D721Med (cell line): ENCODE measurements around the gene FAM170B.

Source experiments
- DNase-seq: peaks from one replicate; pipeline ENCODE4 v3.0.0; 2011; ENCODE audit warnings: low spot score; ENCODE audit not compliant: insufficient read length
- FAIRE-seq: peaks from 2 replicates; lab custom pipeline; 2011; peaks lifted over from hg19 to GRCh38; lab: Jason Lieb, UNC
- TF ChIP-seq, protein P1 (sequence below): IDR thresholded peaks from 2 replicates; pipeline ENCODE4 v1.5.1; 2012; ENCODE audit warnings: mild to moderate bottlenecking, control low read depth; ENCODE audit not compliant: insufficient read depth; ENCODE audit errors: missing control alignments

The FAM170B gene

DNA sequence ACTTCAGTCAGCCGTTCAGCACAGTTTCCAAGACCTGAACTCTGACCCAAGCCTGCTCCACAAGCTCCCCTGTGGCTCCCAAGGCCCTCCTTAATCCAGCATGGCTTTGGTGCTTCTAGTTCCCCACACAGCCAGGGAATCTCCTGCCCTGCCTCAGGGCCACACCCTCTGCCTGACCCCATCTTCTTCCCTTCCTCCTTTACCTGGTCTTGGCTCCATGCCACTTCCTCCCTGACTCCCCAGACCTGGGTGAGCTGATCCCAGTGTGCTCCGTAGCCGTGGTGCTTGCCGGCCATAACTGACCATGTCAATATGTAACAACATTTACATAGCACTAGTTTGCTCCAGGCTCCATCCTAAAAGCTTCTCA is 34.3 kb upstream of the FAM170B start:
- FAIRE-seq: no peak
- DNase-seq: no peak
- TF ChIP-seq, protein P1, sequence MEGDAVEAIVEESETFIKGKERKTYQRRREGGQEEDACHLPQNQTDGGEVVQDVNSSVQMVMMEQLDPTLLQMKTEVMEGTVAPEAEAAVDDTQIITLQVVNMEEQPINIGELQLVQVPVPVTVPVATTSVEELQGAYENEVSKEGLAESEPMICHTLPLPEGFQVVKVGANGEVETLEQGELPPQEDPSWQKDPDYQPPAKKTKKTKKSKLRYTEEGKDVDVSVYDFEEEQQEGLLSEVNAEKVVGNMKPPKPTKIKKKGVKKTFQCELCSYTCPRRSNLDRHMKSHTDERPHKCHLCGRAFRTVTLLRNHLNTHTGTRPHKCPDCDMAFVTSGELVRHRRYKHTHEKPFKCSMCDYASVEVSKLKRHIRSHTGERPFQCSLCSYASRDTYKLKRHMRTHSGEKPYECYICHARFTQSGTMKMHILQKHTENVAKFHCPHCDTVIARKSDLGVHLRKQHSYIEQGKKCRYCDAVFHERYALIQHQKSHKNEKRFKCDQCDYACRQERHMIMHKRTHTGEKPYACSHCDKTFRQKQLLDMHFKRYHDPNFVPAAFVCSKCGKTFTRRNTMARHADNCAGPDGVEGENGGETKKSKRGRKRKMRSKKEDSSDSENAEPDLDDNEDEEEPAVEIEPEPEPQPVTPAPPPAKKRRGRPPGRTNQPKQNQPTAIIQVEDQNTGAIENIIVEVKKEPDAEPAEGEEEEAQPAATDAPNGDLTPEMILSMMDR: no peak

DNA sequence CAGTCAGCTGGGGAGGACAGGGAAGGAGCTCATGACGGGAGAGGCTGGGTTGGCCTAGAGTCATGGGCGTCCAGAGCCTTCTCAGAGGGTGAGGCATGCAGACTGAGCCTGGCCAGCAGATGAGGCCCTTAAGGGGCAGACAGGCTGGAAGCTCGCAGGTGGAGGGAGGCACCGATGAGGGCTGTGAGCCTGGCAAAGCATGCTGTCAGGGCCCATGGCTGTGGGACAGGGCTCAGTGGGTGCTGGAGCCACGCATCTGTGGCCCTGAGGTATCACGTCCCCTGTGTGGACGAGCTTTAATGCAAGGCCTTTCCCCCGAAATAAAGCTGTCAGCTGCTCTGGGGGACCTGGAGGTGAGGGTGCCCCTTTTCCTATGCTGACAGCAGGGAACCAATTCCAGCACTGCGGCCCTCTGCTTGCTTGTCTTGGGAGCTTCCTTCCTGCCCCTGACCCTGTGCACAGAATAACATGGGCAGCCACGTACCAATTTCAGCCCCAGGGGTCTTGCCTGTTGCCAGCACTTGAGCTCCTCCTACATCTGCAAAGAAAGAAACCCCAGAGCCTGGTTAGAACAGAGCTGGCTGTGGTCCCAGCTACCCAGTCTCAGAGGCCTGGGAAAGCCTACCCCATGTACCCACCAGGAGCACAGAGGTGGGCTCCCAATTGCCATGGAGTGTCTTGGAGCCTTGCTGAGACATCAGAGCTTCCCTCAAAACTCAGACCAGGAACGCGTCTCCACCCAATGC is 33.8 kb upstream of the FAM170B start:
- FAIRE-seq (no peak), DNase-seq (no peak)
- TF ChIP-seq, protein P1: no peak

DNA sequence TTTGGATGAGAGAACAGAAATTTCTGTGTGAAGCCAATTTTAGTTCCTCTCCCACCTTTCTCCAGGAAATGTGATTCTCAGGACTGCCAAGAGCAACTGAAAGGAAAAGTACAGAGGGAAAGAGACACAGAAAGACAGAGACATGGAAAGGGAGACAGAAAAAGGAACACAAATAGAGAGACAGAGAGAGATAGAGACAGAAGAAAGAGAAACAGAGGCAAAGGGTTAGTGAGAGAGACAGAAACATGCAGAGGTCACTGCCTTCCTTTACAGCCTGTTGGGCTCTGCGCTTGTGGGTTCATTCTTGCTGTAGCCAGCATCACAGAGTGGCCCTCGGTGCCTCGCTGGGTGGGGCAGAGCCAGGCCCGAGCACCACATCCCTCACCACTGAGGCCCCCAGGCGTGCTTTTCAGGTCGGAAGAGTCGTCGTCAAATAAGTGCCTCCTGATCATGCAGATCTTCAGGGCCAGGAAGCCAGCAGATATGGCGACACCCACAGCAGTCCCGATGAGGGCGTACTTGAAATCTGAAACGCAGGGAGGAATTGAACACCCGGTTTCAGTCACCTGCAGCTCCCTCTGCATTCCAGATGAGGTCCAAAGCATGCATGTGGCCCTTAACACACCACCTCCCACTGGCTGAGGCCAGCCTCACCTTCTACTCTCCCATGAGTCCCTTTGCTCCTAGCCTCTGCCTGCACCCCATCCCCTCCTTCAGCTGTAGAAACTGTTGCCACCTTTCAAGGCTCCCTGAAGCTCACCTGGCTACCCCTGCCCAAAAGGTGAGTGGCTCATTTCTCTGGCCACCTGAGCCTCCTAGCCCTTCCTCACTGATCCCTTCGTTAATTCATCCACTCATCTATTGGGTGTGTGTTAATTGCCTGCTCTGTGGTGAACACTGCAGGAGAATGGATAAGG is 32.9 kb upstream of the FAM170B start:
- DNase-seq: no peak
- no peak for FAIRE-seq
- TF ChIP-seq, protein P1: no peak

DNA sequence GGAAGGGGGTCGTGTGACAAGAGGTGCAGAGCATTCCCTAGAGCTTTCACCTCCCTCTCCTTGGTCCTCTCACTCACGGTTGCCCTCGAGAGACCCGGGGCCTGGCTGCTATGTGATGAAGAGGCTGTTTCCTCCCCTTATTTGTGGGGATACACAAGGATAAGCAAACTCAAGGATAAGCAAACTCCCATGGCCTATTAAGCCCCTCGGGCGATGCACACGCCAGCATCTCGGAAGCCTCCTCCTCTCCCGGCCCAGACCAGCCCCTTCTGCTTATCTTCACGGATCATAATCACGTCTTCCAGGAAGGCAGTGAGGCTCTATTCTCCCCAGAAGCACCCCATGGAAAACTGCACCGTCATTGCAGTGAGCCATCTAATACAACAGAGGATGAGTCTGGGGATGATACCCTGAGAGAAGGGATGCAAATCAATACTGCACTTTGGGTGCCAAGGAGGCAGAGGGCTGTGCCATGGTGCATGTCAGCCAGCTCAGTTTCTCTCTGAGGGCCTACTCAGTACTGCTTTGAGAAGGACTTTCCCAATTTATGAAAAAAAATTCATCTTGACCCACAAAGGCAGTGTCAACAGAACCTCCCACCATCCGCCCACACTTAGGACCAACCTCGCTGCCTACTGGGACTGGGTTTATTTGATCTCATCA is 32.1 kb upstream of the FAM170B start:
- FAIRE-seq: no peak
- TF ChIP-seq, protein P1: no peak
- DNase-seq: no peak

DNA sequence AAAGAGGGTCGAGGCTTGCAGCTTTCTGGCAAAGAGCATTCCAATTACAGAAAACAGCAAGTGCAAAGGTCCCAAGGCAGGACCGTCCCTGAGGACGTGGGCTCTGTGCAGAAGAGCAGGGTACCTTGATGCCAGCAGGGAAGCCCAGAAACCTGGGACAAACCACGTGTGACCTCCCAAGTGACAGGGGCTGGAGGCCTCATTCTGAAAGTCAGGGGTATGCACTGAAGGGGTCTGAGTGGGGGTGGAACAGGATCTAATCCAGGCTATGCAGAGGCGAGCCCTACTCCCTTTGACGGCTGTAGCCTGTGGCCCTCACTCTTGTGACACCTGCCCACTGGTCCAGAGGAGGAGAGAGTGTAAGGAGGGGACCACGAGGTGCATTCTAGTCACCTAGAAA is 31.4 kb upstream of the FAM170B start:
- DNase-seq: no peak
- no peak for FAIRE-seq
- TF ChIP-seq, protein P1: no peak

DNA sequence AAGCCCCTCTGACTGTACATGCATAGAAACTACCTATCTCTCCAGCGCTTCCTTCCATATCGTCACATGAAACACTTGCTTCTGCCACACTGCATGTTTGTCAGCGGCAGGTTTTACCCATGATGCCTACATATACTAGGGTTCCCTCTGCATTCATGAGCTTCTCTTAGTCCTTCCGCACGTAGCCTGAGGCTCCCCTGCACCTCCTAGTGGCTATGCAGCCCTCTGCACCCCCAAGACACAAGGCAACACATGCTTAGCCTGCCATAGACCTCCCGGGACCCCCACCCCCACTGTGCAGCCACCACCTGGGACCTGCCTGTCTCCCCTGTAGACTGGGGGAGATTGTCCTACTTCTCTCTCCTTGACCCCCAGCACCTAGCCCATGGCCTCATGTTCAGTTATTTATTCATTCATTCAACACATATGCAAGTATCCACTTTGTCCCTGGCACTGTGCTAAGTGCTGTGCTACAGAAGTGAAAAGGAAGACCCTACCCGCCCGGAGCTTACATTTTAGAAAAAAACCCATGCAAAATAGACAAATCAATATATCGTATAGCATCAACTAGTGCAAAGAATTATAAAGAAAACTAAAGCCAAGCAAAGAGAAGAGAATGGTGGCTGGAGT is 30.9 kb upstream of the FAM170B start:
- no peak for FAIRE-seq
- TF ChIP-seq, protein P1: peak; percentile 33
- no peak for DNase-seq
